Measurements from ENCODE around the gene COL11A2. TPM values are rescaled to one million over a fixed set of nuclear protein-coding genes. Genes with fewer than 3 reads are reported as not detected.

The COL11A2 gene
- total and polyA plus RNA-seq, 2 donors, result 0.30 to 1.3 TPM

- H3K27ac ChIP-seq (ENCODE audit: low read depth), result no peak overlapping the region
- no peaks in the 10 kb centered on the region for H3K4me1 ChIP-seq (ENCODE audit: insufficient read depth)
- peak overlapping the region; percentile 31 for H3K4me3 ChIP-seq (ENCODE audit: low read depth, low read length)
- DNase-seq (ENCODE audit: extremely low spot score), result no peak
- no peaks in the 10 kb centered on the region for H3K36me3 ChIP-seq (ENCODE audit: insufficient read depth)
- 6% methylated on average over 6 of the region's 6 CpGs for WGBS
Measured at GRCh38 chr6:33212857-33213165, 20.5 kb upstream of the COL11A2 start.

GRCh38 chr6:33211666-33212422, 19.6 kb upstream of the COL11A2 start:
- Histone ChIP-seq H3K36me3 (ENCODE audit: insufficient read depth) (no peaks in the 10 kb centered on the region), H3K27ac (ENCODE audit: low read depth) (no peak overlapping the region), H3K4me3 (ENCODE audit: low read depth, low read length) (no peak overlapping the region), H3K4me1 (ENCODE audit: insufficient read depth) (no peaks in the 10 kb centered on the region)
- no peak for DNase-seq (ENCODE audit: extremely low spot score)
- 78% methylated on average over 18 of the region's 18 CpGs for WGBS

- no peak overlapping the region for H3K4me3 ChIP-seq (ENCODE audit: low read depth, low read length)
- WGBS, result 74% methylated on average over 17 of the region's 17 CpGs
- H3K27ac ChIP-seq (ENCODE audit: low read depth), result no peak overlapping the region
- H3K4me1 ChIP-seq (ENCODE audit: insufficient read depth), result no peaks in the 10 kb centered on the region
- no peak for DNase-seq (ENCODE audit: extremely low spot score)
- H3K36me3 ChIP-seq (ENCODE audit: insufficient read depth), result no peaks in the 10 kb centered on the region
Measured at GRCh38 chr6:33211136-33211535, 18.9 kb upstream of the COL11A2 start.

DNA sequence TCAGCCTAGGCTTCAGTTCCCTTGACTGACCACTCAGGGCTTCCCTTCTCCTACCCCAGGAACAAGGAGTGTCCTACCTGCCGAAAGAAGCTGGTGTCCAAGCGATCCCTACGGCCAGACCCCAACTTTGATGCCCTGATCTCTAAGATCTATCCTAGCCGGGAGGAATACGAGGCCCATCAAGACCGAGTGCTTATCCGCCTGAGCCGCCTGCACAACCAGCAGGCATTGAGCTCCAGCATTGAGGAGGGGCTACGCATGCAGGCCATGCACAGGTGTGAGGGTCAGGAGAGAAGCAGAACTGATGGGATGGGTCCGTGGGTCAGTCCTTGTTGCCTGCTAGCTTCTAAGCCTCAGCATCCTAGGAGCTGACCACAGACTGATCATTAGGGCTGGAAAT, 17.6 kb upstream of the COL11A2 start:
- DNase-seq (ENCODE audit: extremely low spot score), result no peak
- Histone ChIP-seq H3K27ac (ENCODE audit: low read depth) (no peak overlapping the region), H3K4me3 (ENCODE audit: low read depth, low read length) (no peak overlapping the region), H3K4me1 (ENCODE audit: insufficient read depth) (no peaks in the 10 kb centered on the region), H3K36me3 (ENCODE audit: insufficient read depth) (no peaks in the 10 kb centered on the region)
- WGBS, result 93% methylated on average over 10 of the region's 10 CpGs

- H3K36me3 ChIP-seq (ENCODE audit: insufficient read depth), result no peaks in the 10 kb centered on the region
- H3K4me1 ChIP-seq (ENCODE audit: insufficient read depth), result no peaks in the 10 kb centered on the region
- under 1% methylated on average over 86 of the region's 86 CpGs for WGBS
- DNase-seq (ENCODE audit: extremely low spot score), result peak; percentile 62
- peak within 1 kb of the TSS; percentile 61 for H3K4me3 ChIP-seq (ENCODE audit: low read depth, low read length)
- peak within 1 kb of the TSS; percentile 93 for H3K27ac ChIP-seq (ENCODE audit: low read depth)
Measured at GRCh38 chr6:33208091-33208967, 16.1 kb upstream of the COL11A2 start, which contains the start of gene RING1. Gene RING1 (plus strand): TSS chr6:33208500. CDS start chr6:33208823, 323 bp downstream.

DNA sequence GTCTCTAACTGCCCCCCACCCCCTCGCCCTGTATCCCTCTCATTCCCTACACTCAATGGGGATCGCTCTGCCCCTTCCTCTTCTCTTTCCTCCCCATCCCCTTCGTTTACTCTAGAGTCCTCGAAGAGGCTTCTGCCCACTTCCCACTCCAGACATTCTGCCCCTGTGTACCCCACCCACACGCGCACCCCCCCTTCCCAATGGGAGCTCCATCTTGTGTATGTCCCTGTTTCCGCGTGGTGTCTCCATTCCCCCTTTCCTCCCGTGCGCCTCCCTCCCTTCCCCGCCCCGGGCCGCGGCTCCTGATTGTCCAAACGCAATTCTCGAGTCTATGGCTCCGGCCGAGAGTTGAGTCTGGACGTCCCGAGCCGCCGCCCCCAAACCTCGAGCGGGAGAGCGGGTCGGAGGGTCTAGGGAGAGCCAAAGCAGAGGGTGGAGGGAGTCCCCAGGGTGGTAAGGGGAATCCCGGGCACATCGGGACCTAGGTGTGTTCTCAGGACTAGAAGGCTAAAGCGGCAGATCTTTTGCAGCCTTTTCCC, 15.4 kb upstream of the COL11A2 start:
- peak overlapping the region; percentile 61 for H3K4me3 ChIP-seq (ENCODE audit: low read depth, low read length)
- no peaks in the 10 kb centered on the region for H3K4me1 ChIP-seq (ENCODE audit: insufficient read depth)
- WGBS, result under 1% methylated on average over 29 of the region's 29 CpGs
- H3K36me3 ChIP-seq (ENCODE audit: insufficient read depth), result no peaks in the 10 kb centered on the region
- H3K27ac ChIP-seq (ENCODE audit: low read depth), result peak overlapping the region; percentile 93
- no peak for DNase-seq (ENCODE audit: extremely low spot score)

- Histone ChIP-seq H3K4me1 (ENCODE audit: insufficient read depth) (peaks cover 2% of the 10 kb centered on the region), H3K27ac (ENCODE audit: low read depth) (no peak overlapping the region)
Measured at GRCh38 chr6:33206864-33207551, 14.7 kb upstream of the COL11A2 start.

GRCh38 chr6:33206027-33206863, 14.0 kb upstream of the COL11A2 start:
- no peak overlapping the region for H3K27ac ChIP-seq (ENCODE audit: low read depth)
- 74% methylated on average over 3 of the region's 3 CpGs for WGBS
- H3K4me3 ChIP-seq (ENCODE audit: low read depth, low read length), result no peak overlapping the region
- H3K36me3 ChIP-seq (ENCODE audit: insufficient read depth), result no peaks in the 10 kb centered on the region
- peaks cover 2% of the 10 kb centered on the region for H3K4me1 ChIP-seq (ENCODE audit: insufficient read depth)
- DNase-seq (ENCODE audit: extremely low spot score), result no peak

More at GRCh38 chr6:33206864-33207551, 14.7 kb upstream of the COL11A2 start:
- no peak overlapping the region for H3K4me3 ChIP-seq (ENCODE audit: low read depth, low read length)
- 14% methylated on average over 20 of the region's 20 CpGs for WGBS
- no peaks in the 10 kb centered on the region for H3K36me3 ChIP-seq (ENCODE audit: insufficient read depth)
- DNase-seq (ENCODE audit: extremely low spot score), result no peak

DNA sequence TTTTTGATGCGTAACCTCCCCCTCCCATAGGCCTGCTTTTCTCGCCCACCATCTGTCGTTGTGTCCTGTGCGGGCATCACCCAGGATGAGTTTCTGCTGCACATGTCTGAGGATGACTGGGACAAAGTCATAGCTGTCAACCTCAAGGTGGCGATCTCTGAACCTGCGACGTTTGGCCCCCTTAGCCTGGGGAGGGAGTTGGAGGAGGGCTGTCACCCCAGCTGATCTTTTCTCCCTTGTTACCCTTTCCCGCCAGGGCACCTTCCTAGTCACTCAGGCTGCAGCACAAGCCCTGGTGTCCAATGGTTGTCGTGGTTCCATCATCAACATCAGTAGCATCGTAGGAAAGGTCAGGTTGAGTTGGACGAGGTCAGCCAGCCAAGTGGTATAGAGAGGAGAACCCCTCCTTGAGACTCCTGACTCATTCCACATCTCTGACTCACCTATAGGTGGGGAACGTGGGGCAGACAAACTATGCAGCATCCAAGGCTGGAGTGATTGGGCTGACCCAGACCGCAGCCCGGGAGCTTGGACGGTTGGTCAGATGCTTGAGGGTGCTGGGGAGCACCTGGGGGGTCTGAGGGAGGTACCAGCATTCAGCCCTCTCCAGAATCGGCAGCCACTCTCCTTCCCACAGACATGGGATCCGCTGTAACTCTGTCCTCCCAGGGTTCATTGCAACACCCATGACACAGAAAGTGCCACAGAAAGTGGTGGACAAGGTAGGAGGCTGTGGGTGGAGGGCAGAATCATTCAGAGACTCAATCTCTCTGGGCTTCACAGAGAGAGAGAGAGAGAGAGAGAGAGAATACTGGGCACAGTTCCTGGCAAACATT, 13.1 kb upstream of the COL11A2 start:
- WGBS, result 49% methylated on average over 17 of the region's 17 CpGs
- DNase-seq (ENCODE audit: extremely low spot score), result no peak
- no peak overlapping the region for H3K4me3 ChIP-seq (ENCODE audit: low read depth, low read length)
- no peaks in the 10 kb centered on the region for H3K36me3 ChIP-seq (ENCODE audit: insufficient read depth)
- peaks cover 2% of the 10 kb centered on the region for H3K4me1 ChIP-seq (ENCODE audit: insufficient read depth)
- no peak overlapping the region for H3K27ac ChIP-seq (ENCODE audit: low read depth)

- Histone ChIP-seq H3K36me3 (ENCODE audit: insufficient read depth) (no peaks in the 10 kb centered on the region), H3K4me1 (ENCODE audit: insufficient read depth) (peaks cover 2% of the 10 kb centered on the region), H3K27ac (ENCODE audit: low read depth) (peak within 1 kb of the TSS; percentile 26), H3K4me3 (ENCODE audit: low read depth, low read length) (peak within 1 kb of the TSS; percentile 53)
- peak; percentile 78 for DNase-seq (ENCODE audit: extremely low spot score)
- WGBS, result 1% methylated on average over 48 of the region's 48 CpGs
Measured at GRCh38 chr6:33204415-33205190, 12.3 kb upstream of the COL11A2 start, which contains the start of gene HSD17B8. Gene HSD17B8 (plus strand): TSS chr6:33204655. CDS start chr6:33204669, 14 bp downstream.

- Histone ChIP-seq H3K4me1 (ENCODE audit: insufficient read depth) (peaks cover 2% of the 10 kb centered on the region), H3K27ac (ENCODE audit: low read depth) (no peak overlapping the region), H3K4me3 (ENCODE audit: low read depth, low read length) (no peak overlapping the region), H3K36me3 (ENCODE audit: insufficient read depth) (no peaks in the 10 kb centered on the region)
- WGBS, result 3% methylated on average over 4 of the region's 4 CpGs
- DNase-seq (ENCODE audit: extremely low spot score), result no peak
Measured at GRCh38 chr6:33204165-33204414, 11.8 kb upstream of the COL11A2 start.
